Measurements from ENCODE around the gene PAQR5.

PAQR5 gene

DNA sequence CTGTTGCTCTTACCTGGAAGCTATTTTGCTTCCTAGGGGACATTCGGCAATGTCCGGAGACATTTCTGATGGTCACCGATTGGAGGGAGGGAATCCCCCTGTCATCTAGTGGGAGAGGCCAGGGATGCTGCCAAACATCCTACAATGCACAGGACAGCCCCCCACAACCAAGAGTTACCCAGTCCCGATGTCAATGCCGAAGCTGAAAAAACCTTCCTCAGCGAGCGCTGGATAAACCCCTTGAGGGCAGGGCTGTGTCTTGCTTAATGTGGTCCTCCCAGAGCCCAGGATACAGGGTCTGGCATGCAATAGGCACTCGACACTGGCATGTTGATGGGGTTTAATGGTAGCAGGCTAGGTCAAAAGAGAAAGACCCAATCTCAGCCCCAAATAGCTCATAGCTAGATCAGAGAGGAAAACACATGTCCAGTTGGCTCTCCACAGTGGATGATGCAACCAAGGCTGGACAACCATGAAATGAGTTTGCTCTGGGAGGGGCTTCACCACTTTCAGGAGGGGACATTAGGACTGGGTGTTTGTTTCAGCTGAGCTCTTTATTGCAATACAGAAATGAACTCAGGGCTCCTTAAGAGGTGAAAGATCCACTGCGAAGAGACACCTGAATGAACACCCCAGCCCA lies 16.5 kb upstream of the PAQR5 start:
- Mint-ChIP-seq H3K4me3 (peak overlapping the region in 1 of 3 experiments; percentile 20), H3K36me3 (ENCODE audit: low read depth) (no peaks in the 10 kb centered on the region), H3K27ac (peak overlapping the region in 2 of 3 experiments; percentile 45 to 70), H3K4me1 (peaks cover 28% of the 10 kb centered on the region), H3K9me3 (no peaks in the 10 kb centered on the region), H3K27me3 (ENCODE audit: low read depth) (peaks cover 2% of the 10 kb centered on the region)
- TF ChIP-seq, protein P1, sequence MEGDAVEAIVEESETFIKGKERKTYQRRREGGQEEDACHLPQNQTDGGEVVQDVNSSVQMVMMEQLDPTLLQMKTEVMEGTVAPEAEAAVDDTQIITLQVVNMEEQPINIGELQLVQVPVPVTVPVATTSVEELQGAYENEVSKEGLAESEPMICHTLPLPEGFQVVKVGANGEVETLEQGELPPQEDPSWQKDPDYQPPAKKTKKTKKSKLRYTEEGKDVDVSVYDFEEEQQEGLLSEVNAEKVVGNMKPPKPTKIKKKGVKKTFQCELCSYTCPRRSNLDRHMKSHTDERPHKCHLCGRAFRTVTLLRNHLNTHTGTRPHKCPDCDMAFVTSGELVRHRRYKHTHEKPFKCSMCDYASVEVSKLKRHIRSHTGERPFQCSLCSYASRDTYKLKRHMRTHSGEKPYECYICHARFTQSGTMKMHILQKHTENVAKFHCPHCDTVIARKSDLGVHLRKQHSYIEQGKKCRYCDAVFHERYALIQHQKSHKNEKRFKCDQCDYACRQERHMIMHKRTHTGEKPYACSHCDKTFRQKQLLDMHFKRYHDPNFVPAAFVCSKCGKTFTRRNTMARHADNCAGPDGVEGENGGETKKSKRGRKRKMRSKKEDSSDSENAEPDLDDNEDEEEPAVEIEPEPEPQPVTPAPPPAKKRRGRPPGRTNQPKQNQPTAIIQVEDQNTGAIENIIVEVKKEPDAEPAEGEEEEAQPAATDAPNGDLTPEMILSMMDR (IDR thresholded peaks at IDR 0.05; ENCODE audit: unreplicated experiment in 3 of 3): no peak

GRCh38 chr15:69285834-69286233 lies 12.9 kb upstream of the PAQR5 start:
- no peaks in the 10 kb centered on the region for H3K9me3 Mint-ChIP-seq
- H3K36me3 Mint-ChIP-seq (ENCODE audit: low read depth): no peaks in the 10 kb centered on the region
- no peak overlapping the region for H3K4me3 Mint-ChIP-seq
- H3K4me1 Mint-ChIP-seq: peaks cover 18% of the 10 kb centered on the region
- TF ChIP-seq, protein P1 (IDR thresholded peaks at IDR 0.05; ENCODE audit: unreplicated experiment in 3 of 3): no peak
- H3K27me3 Mint-ChIP-seq (ENCODE audit: low read depth): peaks cover 8% of the 10 kb centered on the region
- no peak overlapping the region for H3K27ac Mint-ChIP-seq

DNA sequence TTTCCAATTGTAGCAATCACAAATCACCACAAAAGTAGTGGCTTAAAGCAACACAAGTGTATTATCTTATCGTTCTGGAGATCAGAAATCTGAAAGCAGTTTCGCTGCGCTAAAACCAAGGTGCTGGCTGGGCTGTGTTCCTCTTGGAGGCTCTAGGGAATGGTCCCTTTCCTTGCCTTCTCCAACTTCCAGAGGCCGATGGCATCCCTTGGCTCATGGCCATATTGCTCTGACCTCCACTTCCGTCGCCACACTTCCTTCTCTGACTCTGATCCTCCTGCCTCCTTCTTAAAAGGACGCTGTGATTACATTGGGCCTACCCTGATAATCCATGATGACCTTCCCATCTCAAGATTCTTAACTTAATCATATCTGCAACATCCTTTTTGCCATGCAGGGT lies 10.7 kb upstream of the PAQR5 start:
- H3K9me3 Mint-ChIP-seq: no peaks in the 10 kb centered on the region
- H3K4me1 Mint-ChIP-seq: peaks cover 6% of the 10 kb centered on the region
- H3K27me3 Mint-ChIP-seq (ENCODE audit: low read depth): peaks cover 13% of the 10 kb centered on the region
- no peaks in the 10 kb centered on the region for H3K36me3 Mint-ChIP-seq (ENCODE audit: low read depth)
- TF ChIP-seq, protein P1 (IDR thresholded peaks at IDR 0.05; ENCODE audit: unreplicated experiment in 3 of 3): no peak
- H3K27ac Mint-ChIP-seq: no peak overlapping the region
- H3K4me3 Mint-ChIP-seq: no peak overlapping the region

DNA sequence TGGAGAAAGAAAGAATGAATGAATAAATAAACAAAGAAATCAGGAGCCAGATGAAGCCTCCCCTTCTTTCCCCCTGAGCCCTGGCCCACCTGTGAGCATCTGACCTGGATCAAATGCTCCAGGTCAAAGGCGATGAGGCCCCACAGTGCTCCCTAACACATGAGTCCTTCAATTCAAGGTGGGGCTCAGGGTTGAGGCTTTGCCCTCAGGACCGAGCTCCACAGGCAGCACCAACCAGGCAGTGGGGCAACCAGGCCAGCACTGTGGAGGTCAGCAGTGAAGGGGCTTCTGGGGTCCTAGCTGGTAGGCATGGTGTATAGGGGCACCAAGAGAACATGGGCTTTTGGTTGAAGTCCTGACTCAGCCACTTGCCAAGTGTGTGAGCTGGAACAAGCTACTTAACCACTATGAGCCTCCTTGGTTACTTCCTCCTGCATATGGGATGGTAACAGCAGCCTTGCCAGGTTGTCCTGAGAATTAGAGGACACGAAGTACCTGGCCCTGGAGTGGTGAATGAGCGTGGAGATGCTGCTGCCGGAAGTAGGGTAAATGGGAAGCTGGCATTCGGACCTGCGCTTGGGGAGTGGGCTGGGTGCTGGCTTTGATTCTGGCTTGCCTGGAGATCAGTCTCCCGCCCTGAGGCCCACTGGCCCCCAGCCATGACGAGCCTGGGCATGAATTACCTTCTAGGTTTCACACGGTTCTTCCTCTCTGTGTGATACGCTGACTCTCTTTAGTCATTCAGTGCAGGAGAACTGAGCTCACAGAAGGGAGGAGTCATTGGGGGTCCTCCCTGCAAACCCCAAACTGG lies 10.0 kb upstream of the PAQR5 start:
- peaks cover 16% of the 10 kb centered on the region for H3K27me3 Mint-ChIP-seq (ENCODE audit: low read depth)
- TF ChIP-seq, protein P1 (IDR thresholded peaks at IDR 0.05; ENCODE audit: unreplicated experiment in 3 of 3): no peak
- no peaks in the 10 kb centered on the region for H3K9me3 Mint-ChIP-seq
- no peaks in the 10 kb centered on the region for H3K36me3 Mint-ChIP-seq (ENCODE audit: low read depth)
- no peak overlapping the region for H3K4me3 Mint-ChIP-seq
- H3K27ac Mint-ChIP-seq: no peak overlapping the region
- H3K4me1 Mint-ChIP-seq: peaks cover 6% of the 10 kb centered on the region

DNA sequence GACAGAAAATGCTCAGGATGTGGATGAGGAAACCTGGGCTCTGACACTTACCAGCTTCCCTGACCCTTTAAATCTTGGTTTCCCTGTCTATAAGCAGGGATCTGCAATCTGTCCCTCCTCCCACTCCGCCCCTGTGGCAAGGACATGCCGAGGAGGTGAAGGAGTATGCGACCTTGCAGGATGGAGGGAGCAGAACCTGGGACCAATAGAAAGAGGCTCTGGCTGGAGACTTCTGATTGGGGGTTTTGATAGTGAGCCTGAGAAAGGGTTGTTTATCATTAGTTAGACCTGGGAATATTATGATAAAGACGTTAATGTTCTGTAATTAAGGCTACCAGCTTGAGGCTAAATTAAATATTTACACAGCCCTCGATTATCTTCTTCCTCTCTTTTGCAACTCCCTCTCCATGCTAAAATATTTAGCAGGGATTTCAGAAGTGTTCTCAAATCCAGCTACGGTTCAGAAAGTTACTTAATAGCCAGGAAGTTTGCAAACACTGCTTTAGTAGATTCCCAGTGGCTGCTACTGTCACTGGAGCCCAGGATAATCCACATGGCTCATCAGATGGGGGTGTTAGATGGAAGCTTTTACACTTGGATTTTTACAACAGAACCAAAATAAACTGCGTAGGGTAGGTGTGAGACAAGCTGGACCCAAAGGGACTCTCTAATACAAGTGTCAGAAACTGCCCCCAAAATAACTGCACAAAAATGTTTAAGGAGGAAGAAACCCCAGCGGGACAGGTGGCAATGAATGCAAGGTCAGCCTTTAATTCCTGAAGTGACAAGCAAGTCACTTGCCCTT lies 9.2 kb upstream of the PAQR5 start:
- H3K27ac Mint-ChIP-seq: peak overlapping the region in 1 of 3 experiments; percentile 3
- TF ChIP-seq, protein P1 (IDR thresholded peaks at IDR 0.05; ENCODE audit: unreplicated experiment in 3 of 3): no peak

More for the DNA sequence above, 9.2 kb upstream of the PAQR5 start:
- Mint-ChIP-seq H3K4me1 (peaks cover 6% of the 10 kb centered on the region), H3K4me3 (no peak overlapping the region), H3K27me3 (ENCODE audit: low read depth) (peaks cover 22% of the 10 kb centered on the region), H3K9me3 (no peaks in the 10 kb centered on the region), H3K36me3 (ENCODE audit: low read depth) (no peaks in the 10 kb centered on the region)
